A549 (cell line): ENCODE data around the gene HSD11B2. TPM values are rescaled to one million over a fixed set of nuclear protein-coding genes. Genes with fewer than 3 reads are reported as not detected.

ENCODE experiments used
- ATAC-seq, 2 experiments: fragments of 200-7000 bp in 1 of 2; fragments of >200 bp in 1 of 2; cut with Nextera tagmentation in 1 of 2; cut with Tn5 transposase in 1 of 2; 3 replicates each; pipeline versions ENCODE4 v1.8.0 to v1.9.1; 2018 to 2020; ENCODE audit warnings: mild to moderate bottlenecking in 1 of 2, moderate library complexity in 1 of 2
- CTCF ChIA-PET: fragments of 300-600 bp; sonication (Branson Sonifier 250); formaldehyde crosslinking; extraction: SDS; loops from one replicate; lab custom pipeline; 2021; ENCODE audit warnings: antibody characterized with exemption, inconsistent platforms; lab: Yijun Ruan, JAX
- POLR2A ChIA-PET: fragments of 350-600 bp; formaldehyde crosslinking; extraction: SDS; loops from one replicate; lab custom pipeline; 2021; ENCODE audit warnings: antibody characterized with exemption, inconsistent platforms; lab: Yijun Ruan, JAX
- DNase-seq, 2 experiments: peaks; one replicate each; pipeline versions ENCODE4 v3.0.0 to v3.0.0-alpha.2; 2011 to 2016; ENCODE audit warnings: low read depth in 1 of 2, low spot score in 1 of 2
- FAIRE-seq: peaks from 2 replicates; lab custom pipeline; 2011; peaks lifted over from hg19 to GRCh38; lab: Jason Lieb, UNC
- H3K27ac ChIP-seq, 2 experiments: fragments of >200 bp; sonication (Bioruptor Twin); formaldehyde crosslinking; 3 replicates each; pipeline ENCODE4 v1.5.1; 2016 to 2017
- H3K4me1 ChIP-seq: fragments of >200 bp; sonication (Bioruptor Twin); formaldehyde crosslinking; 3 replicates; pipeline ENCODE4 v1.6.1; 2016
- H3K4me2 ChIP-seq: fragments of >200 bp; sonication (Bioruptor Twin); formaldehyde crosslinking; 3 replicates; pipeline ENCODE4 v1.6.1; 2016
- H3K4me3 ChIP-seq: fragments of >200 bp; sonication (Bioruptor Twin); formaldehyde crosslinking; 3 replicates; pipeline ENCODE4 v1.5.1; 2016
- H3K9me3 ChIP-seq: fragments of >200 bp; sonication (Bioruptor Twin); formaldehyde crosslinking; 3 replicates; pipeline ENCODE4 v1.6.1; 2016
- ATOH8 ChIP-seq: fragments of 250-450 bp; sonication (Bioruptor Pico); IDR thresholded peaks from 2 replicates; pipeline ENCODE4 v1.5.0; 2020; ENCODE audit warnings: low read depth, mild to moderate bottlenecking, moderate library complexity
- BCL3 ChIP-seq: fragments of >200 bp; sonication (Bioruptor Twin); formaldehyde crosslinking; IDR thresholded peaks from 3 replicates; pipeline ENCODE4 v1.6.1; 2016
- CBX2 ChIP-seq: fragments of 200-600 bp; sonication (generic); IDR thresholded peaks from 2 replicates; pipeline ENCODE4 v1.6.1; 2016; ENCODE audit warnings: low read depth, mild to moderate bottlenecking, borderline replicate concordance
- CBX8 ChIP-seq: fragments of 200-600 bp; sonication (generic); IDR thresholded peaks from 2 replicates; pipeline ENCODE4 v1.6.1; 2016
- CHD4 ChIP-seq: fragments of 200-600 bp; sonication (generic); IDR thresholded peaks from 2 replicates; pipeline ENCODE4 v1.6.1; 2016; ENCODE audit warnings: antibody characterized with exemption, mild to moderate bottlenecking, borderline replicate concordance
- CTCF ChIP-seq: fragments of >200 bp; sonication (Bioruptor Twin); formaldehyde crosslinking; IDR thresholded peaks from 3 replicates; pipeline ENCODE4 v1.5.1; 2016
- EHF ChIP-seq: fragments of 250-450 bp; sonication (Bioruptor Pico); IDR thresholded peaks from 2 replicates; pipeline ENCODE4 v1.5.0; 2020; ENCODE audit warnings: mild to moderate bottlenecking
- ELK1 ChIP-seq: fragments of 150-350 bp; IDR thresholded peaks from 2 replicates; pipeline ENCODE4 v1.6.1; 2014; ENCODE audit warnings: low read depth, mild to moderate bottlenecking, low read length
- ESRRA ChIP-seq: fragments of 150-350 bp; IDR thresholded peaks from 2 replicates; pipeline ENCODE4 v1.6.1; 2014; ENCODE audit warnings: mild to moderate bottlenecking, low read length, borderline replicate concordance
- HES2 ChIP-seq: fragments of >200 bp; sonication (Bioruptor Twin); formaldehyde crosslinking; IDR thresholded peaks from 2 replicates; pipeline ENCODE4 v1.6.1; 2016
- HEYL ChIP-seq: fragments of 250-450 bp; sonication (Bioruptor Pico); IDR thresholded peaks from 2 replicates; pipeline ENCODE4 v1.8.0; 2021; ENCODE audit warnings: mild to moderate bottlenecking, moderate library complexity
- HOXA7 ChIP-seq: fragments of 250-450 bp; sonication (Bioruptor Pico); IDR thresholded peaks from 2 replicates; pipeline ENCODE4 v1.5.0; 2020; ENCODE audit warnings: mild to moderate bottlenecking, moderate library complexity
- HOXB5 ChIP-seq: fragments of 250-450 bp; sonication (Bioruptor Pico); IDR thresholded peaks from 2 replicates; pipeline ENCODE4 v1.5.0; 2020; ENCODE audit warnings: mild to moderate bottlenecking, moderate library complexity
- JUN ChIP-seq, 2 experiments: fragments of >200 bp; sonication (Bioruptor Twin); formaldehyde crosslinking; IDR thresholded peaks; 2 replicates in 1 of 2; 3 replicates in 1 of 2; pipeline ENCODE4 v1.6.1; 2016 to 2017
- KDM1A ChIP-seq: fragments of 200-600 bp; sonication (generic); IDR thresholded peaks from 2 replicates; pipeline ENCODE4 v1.6.1; 2016; ENCODE audit warnings: low read depth, mild to moderate bottlenecking
- KDM5A ChIP-seq: fragments of 200-600 bp; sonication (generic); IDR thresholded peaks from 2 replicates; pipeline ENCODE4 v1.6.1; 2016; ENCODE audit warnings: antibody characterized with exemption, mild to moderate bottlenecking
- MAFK ChIP-seq: fragments of 450-650 bp; IDR thresholded peaks from 2 replicates; pipeline ENCODE4 v1.6.1; 2014; ENCODE audit not compliant: partially characterized antibody
- MAX ChIP-seq: IDR thresholded peaks from 2 replicates; pipeline ENCODE4 v1.6.1; 2012
- MYC ChIP-seq: IDR thresholded peaks from 2 replicates; pipeline ENCODE4 v1.6.1; 2012; ENCODE audit warnings: mild to moderate bottlenecking, inconsistent platforms, low read length, improper control_type of control experiment, borderline replicate concordance
- NFE2L2 ChIP-seq: fragments of 150-350 bp; conservative IDR thresholded peaks from 2 replicates; pipeline ENCODE4 v1.6.1; 2014; ENCODE audit warnings: low read length
- PHF8 ChIP-seq: fragments of 200-600 bp; sonication (generic); IDR thresholded peaks from 2 replicates; pipeline ENCODE4 v1.6.1; 2016; ENCODE audit warnings: low read depth, mild to moderate bottlenecking, antibody characterized with exemption, moderate library complexity, borderline replicate concordance
- POLR2A ChIP-seq: IDR thresholded peaks from 2 replicates; pipeline ENCODE4 v1.6.1; 2012; ENCODE audit warnings: mild to moderate bottlenecking, low read length
- SREBF2 ChIP-seq: fragments of 450-650 bp; IDR thresholded peaks from 2 replicates; pipeline ENCODE4 v1.6.1; 2014; ENCODE audit warnings: mild to moderate bottlenecking, moderate library complexity
- TP53 ChIP-seq: fragments of 250-450 bp; sonication (Bioruptor Pico); IDR thresholded peaks from 2 replicates; pipeline ENCODE4 v1.5.0; 2021; ENCODE audit warnings: mild to moderate bottlenecking, moderate library complexity
- WGBS: methylation state at CpG from one replicate; pipeline ENCODE4 v1.1.6; 2017; ENCODE audit errors: missing lambda C conversion rate; 5-methylcytosine and 5-hydroxymethylcytosine counted together
- polyA plus RNA-seq, 4 experiments: library from polyadenylated mRNA; depleted of rRNA in 3 of 4; stranded (reverse); fragments of >200 nt; fragmentation: RNase III in 1 of 4; extraction: RNeasy Plus Mini Kit Qiagen cat#74134 plus additional on column Dnase treatment in 1 of 4; gene quantifications; 2 replicates in 3 of 4; 3 replicates in 1 of 4; pipeline ENCODE4 v1.2.3, GENCODE V29; 2011 to 2017

HSD11B2 gene
- polyA plus RNA-seq, 2 of the 4 experiments (the other 2 are of a cell fraction): 0.53 to 1.6 TPM

- no peak for ATAC-seq
Measured at GRCh38 chr16:67461600-67462278, 30.8 kb downstream of the HSD11B2 start.

GRCh38 chr16:67462279-67462655 lies 31.3 kb downstream of the HSD11B2 start:
- DNase-seq (no peak), ATAC-seq (no peak), FAIRE-seq (no peak)
- peaks cover 17% of the 10 kb centered on the region; the same call in 2 of the 3 replicates for H3K4me1 ChIP-seq
- H3K4me3 ChIP-seq: no peak overlapping the region
- WGBS: 64% methylated on average over 5 of the region's 5 CpGs
- TF ChIP-seq CBX8 (no peak), HOXB5 (no peak), HOXA7 (CRISPR knock-in tag) (no peak), MAX (no peak), JUN (IDR thresholded peaks at IDR 0.05) (no peak), NFE2L2 (no peak), HES2 (no peak), KDM5A (no peak), TP53 (CRISPR knock-in tag) (no peak), MYC (no peak), EHF (no peak), MAFK (no peak), ELK1 (no peak), ATOH8 (CRISPR knock-in tag) (no peak), CHD4 (no peak), HEYL (no peak)
- no peak overlapping the region for H3K27ac ChIP-seq
- POLR2A ChIA-PET: no interaction called here
- no peaks in the 10 kb centered on the region for H3K9me3 ChIP-seq
- no peak overlapping the region for H3K4me2 ChIP-seq
- CTCF ChIA-PET: interaction anchor here (0.6 to 13.1 kb wide), 12 partner anchors 10 to 59 kb away, joined by 3 to 176 read pairs (median 4); partner anchors contain the start of gene ATP6V0D1

More at GRCh38 chr16:67461600-67462278, 30.8 kb downstream of the HSD11B2 start:
- TF ChIP-seq CTCF: no peak
- TF ChIP-seq BCL3: no peak
- no peak for TF ChIP-seq CBX2
- no peak for TF ChIP-seq ATOH8 (CRISPR knock-in tag)
- TF ChIP-seq TP53 (CRISPR knock-in tag): no peak
- no peak for TF ChIP-seq PHF8
- TF ChIP-seq EHF: no peak
- TF ChIP-seq KDM1A: no peak
- TF ChIP-seq POLR2A: no peak
- TF ChIP-seq SREBF2: no peak
- TF ChIP-seq MAX: no peak
- no peak for TF ChIP-seq ESRRA
- POLR2A ChIA-PET: no interaction called here
- Histone ChIP-seq H3K9me3 (no peaks in the 10 kb centered on the region), H3K27ac (no peak overlapping the region; a peak in 1 of 6 replicates), H3K4me1 (peaks cover 17% of the 10 kb centered on the region; the same call in 2 of the 3 replicates), H3K4me3 (no peak overlapping the region), H3K4me2 (no peak overlapping the region)
- CTCF ChIA-PET: interaction anchor here (0.7 to 13.1 kb wide), 10 partner anchors 9 to 60 kb away, joined by 3 to 176 read pairs (median 4); no protein-coding TSS in a partner anchor
- FAIRE-seq (no peak), DNase-seq (no peak)
- WGBS: 81% methylated on average over 8 of the region's 8 CpGs
